K562 (cell line): Measurements from ENCODE around the gene GNG3. TPM values are rescaled to one million over a fixed set of nuclear protein-coding genes. Genes with fewer than 3 reads are reported as not detected.

ENCODE experiments used
- CREB1 ChIP-seq, 2 experiments: sonication (generic) in 1 of 2; formaldehyde crosslinking in 1 of 2; IDR thresholded peaks; 2 replicates each; pipeline versions ENCODE4 v1.6.1 to v1.8.0; 2012 to 2022; ENCODE audit warnings: inconsistent platforms in 1 of 2, mild to moderate bottlenecking in 1 of 2, missing genetic modification reagents in 1 of 2, moderate library complexity in 1 of 2
- HEY1 ChIP-seq: fragments of 250-450 bp; sonication (Bioruptor Pico); IDR thresholded peaks from 2 replicates; pipeline ENCODE4 v1.5.0; 2020; ENCODE audit warnings: mild to moderate bottlenecking, moderate library complexity, borderline replicate concordance
- JUNB ChIP-seq: fragments of 450-650 bp; formaldehyde crosslinking; conservative IDR thresholded peaks from 2 replicates; pipeline ENCODE4 v1.4.0; 2020; ENCODE audit warnings: mild to moderate bottlenecking
- KDM5B ChIP-seq: fragments of 200-600 bp; sonication (generic); IDR thresholded peaks from 2 replicates; pipeline ENCODE4 v1.6.1; 2012; ENCODE audit warnings: low read depth, mild to moderate bottlenecking, moderate library complexity, low read length, control low read depth, inconsistent platforms; ENCODE audit not compliant: insufficient replicate concordance
- RBBP5 ChIP-seq: fragments of 200-600 bp; sonication (generic); IDR thresholded peaks from 2 replicates; pipeline ENCODE4 v1.6.1; 2012; ENCODE audit warnings: borderline replicate concordance, mild to moderate bottlenecking, low read length, control low read depth, inconsistent platforms; ENCODE audit not compliant: insufficient read depth, poor library complexity, severe bottlenecking
- SMAD3 ChIP-seq: fragments of 450-650 bp; formaldehyde crosslinking; conservative IDR thresholded peaks from 2 replicates; pipeline ENCODE4 v1.4.0; 2020; ENCODE audit warnings: mild to moderate bottlenecking
- SMARCC2 ChIP-seq: fragments of 450-650 bp; IDR thresholded peaks from 2 replicates; pipeline ENCODE4 v1.6.1; 2017; ENCODE audit warnings: antibody characterized with exemption, moderate library complexity, mild to moderate bottlenecking, low read depth
- TCF7 ChIP-seq: sonication (generic); IDR thresholded peaks from 2 replicates; pipeline ENCODE4 v1.6.1; 2016; ENCODE audit warnings: antibody characterized with exemption, borderline replicate concordance
- ZNF146 ChIP-seq: IDR thresholded peaks from one replicate; pipeline ENCODE4 v1.6.1; 2018; ENCODE audit warnings: missing compliant biosample characterization; ENCODE audit not compliant: unreplicated experiment
- ZNF316 ChIP-seq: fragments of 450-650 bp; IDR thresholded peaks from 2 replicates; pipeline ENCODE4 v1.6.1; 2016
- ZNF592 ChIP-seq: fragments of 450-650 bp; IDR thresholded peaks from 2 replicates; pipeline ENCODE4 v1.6.1; 2017; ENCODE audit warnings: antibody characterized with exemption, mild to moderate bottlenecking
- polyA plus RNA-seq, 8 experiments: library from polyadenylated mRNA; depleted of rRNA in 4 of 8; stranded (reverse) in 5 of 8; unstranded in 3 of 8; fragments of >200 nt; fragmentation: Nextera tagmentation in 2 of 8; fragmentation: Illumina TruSeq in 1 of 8; extraction: Ambion mirVana in 2 of 8; extraction: Trizol in 1 of 8; gene quantifications; 2 replicates each; pipeline versions ENCODE4 v1.2.1 to v1.2.3, GENCODE V29; 2011 to 2014; ENCODE audit warnings: inconsistent platforms in 1 of 8, missing spikeins in 1 of 8
- total RNA-seq, 7 experiments: library from RNA; depleted of rRNA in 6 of 7; stranded (reverse); fragments of >200 nt in 6 of 7; fragmentation: Illumina TruSeq in 2 of 7; extraction: Trizol in 2 of 7; gene quantifications; 2 replicates each; pipeline versions ENCODE4 v1.2.1 to v1.2.3, GENCODE V29; 2011 to 2021; ENCODE audit warnings: low replicate concordance in 1 of 7
- TF ChIP-seq, protein P1 (sequence below): fragments of 250-450 bp; sonication (Bioruptor Pico); IDR thresholded peaks from 2 replicates; pipeline ENCODE4 v1.5.0; 2022; ENCODE audit warnings: mild to moderate bottlenecking
- TF ChIP-seq, protein P2 (sequence below): fragments of 200-800 bp; sonication (Bioruptor generic); IDR thresholded peaks from 2 replicates; pipeline ENCODE4 v1.6.1; 2017; ENCODE audit warnings: missing genetic modification characterization, missing compliant biosample characterization

Gene GNG3
- total and polyA plus RNA-seq, 9 of the 15 experiments (the other 6 are each of a cell fraction or from before 2014, with no cell fraction given) = 0.07 TPM; not detected in 8

DNA sequence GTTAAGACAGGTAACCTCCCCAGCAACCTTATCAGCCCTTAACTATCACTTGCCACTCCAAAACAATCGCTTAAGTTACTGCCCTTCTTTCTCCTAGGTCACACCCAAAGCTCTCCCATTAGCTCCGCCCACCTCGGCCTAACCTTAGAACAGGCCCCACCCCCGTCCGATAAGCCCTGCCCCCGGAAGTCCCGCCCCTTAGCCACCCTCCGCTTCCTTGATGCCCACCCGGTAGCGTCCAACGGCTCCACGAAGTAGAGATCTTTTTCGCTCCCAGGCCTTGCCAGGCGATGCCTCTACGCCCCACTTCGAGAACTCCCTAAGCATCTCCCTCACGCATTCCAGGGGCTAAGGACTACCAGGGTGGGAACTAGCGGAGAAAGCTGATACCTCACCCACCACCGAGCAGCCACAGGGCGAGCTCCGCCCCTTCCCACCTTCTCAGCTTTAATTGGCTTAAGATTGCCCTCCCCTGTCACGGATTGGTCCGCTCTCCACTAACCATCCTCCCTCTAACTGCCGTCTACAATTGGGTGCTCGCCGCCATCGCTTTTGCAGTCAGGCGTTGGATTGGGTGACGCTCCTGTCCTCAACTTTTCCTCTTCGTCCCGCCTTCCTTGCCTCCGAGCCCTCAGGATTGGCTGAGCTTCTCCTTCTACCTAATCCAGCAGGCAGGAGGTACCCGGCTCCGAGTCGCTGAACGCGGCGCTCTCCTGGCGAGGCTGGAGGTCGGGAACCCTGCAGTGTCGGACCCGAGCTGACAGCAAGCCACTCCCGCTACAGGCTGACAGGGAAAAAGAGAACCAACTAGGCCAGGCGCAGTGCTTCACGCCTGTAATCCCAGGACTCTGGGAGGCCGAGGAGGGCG is 46.5 kb downstream of the GNG3 start, which contains the start of gene ZBTB3 (continued):
- TF ChIP-seq HEY1 = no peak
- 0 out of 2 replicates have a peak, but pooled peaks have one; percentile 14 for TF ChIP-seq TCF7
- TF ChIP-seq KDM5B = peak; percentile 88
- TF ChIP-seq RBBP5 = peak; percentile 87
- TF ChIP-seq SMARCC2 = no peak
- TF ChIP-seq SMAD3 (CRISPR knock-in tag) = no peak
- TF ChIP-seq ZNF592 = no peak
- TF ChIP-seq ZNF316 = 0 out of 2 replicates have a peak, but pooled peaks have one; percentile 7
- no peak for TF ChIP-seq JUNB (CRISPR knock-in tag)
- TF ChIP-seq, protein P1, sequence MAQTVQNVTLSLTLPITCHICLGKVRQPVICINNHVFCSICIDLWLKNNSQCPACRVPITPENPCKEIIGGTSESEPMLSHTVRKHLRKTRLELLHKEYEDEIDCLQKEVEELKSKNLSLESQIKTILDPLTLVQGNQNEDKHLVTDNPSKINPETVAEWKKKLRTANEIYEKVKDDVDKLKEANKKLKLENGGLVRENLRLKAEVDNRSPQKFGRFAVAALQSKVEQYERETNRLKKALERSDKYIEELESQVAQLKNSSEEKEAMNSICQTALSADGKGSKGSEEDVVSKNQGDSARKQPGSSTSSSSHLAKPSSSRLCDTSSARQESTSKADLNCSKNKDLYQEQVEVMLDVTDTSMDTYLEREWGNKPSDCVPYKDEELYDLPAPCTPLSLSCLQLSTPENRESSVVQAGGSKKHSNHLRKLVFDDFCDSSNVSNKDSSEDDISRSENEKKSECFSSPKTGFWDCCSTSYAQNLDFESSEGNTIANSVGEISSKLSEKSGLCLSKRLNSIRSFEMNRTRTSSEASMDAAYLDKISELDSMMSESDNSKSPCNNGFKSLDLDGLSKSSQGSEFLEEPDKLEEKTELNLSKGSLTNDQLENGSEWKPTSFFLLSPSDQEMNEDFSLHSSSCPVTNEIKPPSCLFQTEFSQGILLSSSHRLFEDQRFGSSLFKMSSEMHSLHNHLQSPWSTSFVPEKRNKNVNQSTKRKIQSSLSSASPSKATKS (CRISPR knock-in tag) = no peak
- TF ChIP-seq CREB1 (IDR thresholded peaks at IDR 0.05) = no peak; the same call in 1 of the 2 replicates
- TF ChIP-seq CREB1 (CRISPR knock-in tag; IDR thresholded peaks at IDR 0.05) = peak; percentile 75
- no peak for TF ChIP-seq ZNF146 (CRISPR knock-in tag)
- TF ChIP-seq, protein P2, sequence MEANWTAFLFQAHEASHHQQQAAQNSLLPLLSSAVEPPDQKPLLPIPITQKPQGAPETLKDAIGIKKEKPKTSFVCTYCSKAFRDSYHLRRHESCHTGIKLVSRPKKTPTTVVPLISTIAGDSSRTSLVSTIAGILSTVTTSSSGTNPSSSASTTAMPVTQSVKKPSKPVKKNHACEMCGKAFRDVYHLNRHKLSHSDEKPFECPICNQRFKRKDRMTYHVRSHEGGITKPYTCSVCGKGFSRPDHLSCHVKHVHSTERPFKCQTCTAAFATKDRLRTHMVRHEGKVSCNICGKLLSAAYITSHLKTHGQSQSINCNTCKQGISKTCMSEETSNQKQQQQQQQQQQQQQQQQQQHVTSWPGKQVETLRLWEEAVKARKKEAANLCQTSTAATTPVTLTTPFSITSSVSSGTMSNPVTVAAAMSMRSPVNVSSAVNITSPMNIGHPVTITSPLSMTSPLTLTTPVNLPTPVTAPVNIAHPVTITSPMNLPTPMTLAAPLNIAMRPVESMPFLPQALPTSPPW = peak; percentile 80
